BJ (cell line): ENCODE results near the gene LITAF. TPM values are rescaled to one million over a fixed set of nuclear protein-coding genes. Genes with fewer than 3 reads are reported as not detected.

Experiments
- CTCF ChIA-PET: fragments of 350-600 bp; formaldehyde crosslinking; extraction: SDS; loops from one replicate; lab custom pipeline; 2021; ENCODE audit warnings: antibody characterized with exemption, inconsistent platforms; lab: Yijun Ruan, JAX
- POLR2A ChIA-PET: fragments of 300-600 bp; sonication (Branson Sonifier 250); formaldehyde crosslinking; extraction: SDS; loops from one replicate; lab custom pipeline; 2021; ENCODE audit warnings: antibody characterized with exemption; lab: Charles Lee
- DNase-seq: peaks from one replicate; pipeline ENCODE4 v3.0.0-alpha.2; 2011; ENCODE audit warnings: low read depth
- H3K27me3 ChIP-seq: 2 replicates; pipeline ENCODE4 v1.6.0; 2011; ENCODE audit warnings: low read length; ENCODE audit not compliant: control insufficient read depth, insufficient read depth
- H3K36me3 ChIP-seq: 2 replicates; pipeline ENCODE4 v1.5.1; 2011; ENCODE audit warnings: low read length; ENCODE audit not compliant: control insufficient read depth, insufficient read depth
- H3K4me3 ChIP-seq: 2 replicates; pipeline ENCODE4 v1.5.1; 2011; ENCODE audit warnings: low read depth, mild to moderate bottlenecking, control low read depth, low read length
- CTCF ChIP-seq: IDR thresholded peaks from 2 replicates; pipeline ENCODE4 v1.5.1; 2011; ENCODE audit warnings: low read depth, mild to moderate bottlenecking, control low read depth, inconsistent platforms, low read length, moderate library complexity; ENCODE audit not compliant: insufficient read depth
- polyA plus RNA-seq: library from polyadenylated mRNA; depleted of rRNA; stranded (reverse); fragments of >200 nt; gene quantifications from 2 replicates; pipeline ENCODE4 v1.2.3, GENCODE V29; 2011

LITAF gene
- polyA plus RNA-seq, 1 experiment: 212 TPM

- no peak for TF ChIP-seq CTCF
- no peak for DNase-seq
- CTCF ChIA-PET: interaction anchor here (0.8 to 1.2 kb wide), 2 partner anchors 27 to 95 kb away, joined by 3 read pairs; no protein-coding TSS in a partner anchor
- H3K27me3 ChIP-seq: no peaks in the 10 kb centered on the region
- H3K4me3 ChIP-seq: no peak overlapping the region
- H3K36me3 ChIP-seq: no peaks in the 10 kb centered on the region
- POLR2A ChIA-PET: no interaction called here
Measured at GRCh38 chr16:11626657-11627291, 40.1 kb upstream of the LITAF start.

GRCh38 chr16:11625769-11626168 is 39.0 kb upstream of the LITAF start:
- POLR2A ChIA-PET: no interaction called here
- H3K27me3 ChIP-seq: no peaks in the 10 kb centered on the region
- H3K4me3 ChIP-seq: no peak overlapping the region
- no peaks in the 10 kb centered on the region for H3K36me3 ChIP-seq
- no peak for TF ChIP-seq CTCF
- DNase-seq: no peak
- CTCF ChIA-PET: interaction anchor here (0.8 kb wide), 1 partner anchor 26 kb away, joined by 3 read pairs; no protein-coding TSS in a partner anchor

GRCh38 chr16:11624636-11625607 is 38.2 kb upstream of the LITAF start:
- no peak for DNase-seq
- no peaks in the 10 kb centered on the region for H3K36me3 ChIP-seq
- ChIA-PET CTCF (no interaction called here), POLR2A (no interaction called here)
- no peaks in the 10 kb centered on the region for H3K27me3 ChIP-seq
- no peak overlapping the region for H3K4me3 ChIP-seq
- TF ChIP-seq CTCF: no peak

- no peak overlapping the region for H3K4me3 ChIP-seq
- no peak for DNase-seq
- TF ChIP-seq CTCF: no peak
- no peaks in the 10 kb centered on the region for H3K36me3 ChIP-seq
- POLR2A ChIA-PET: no interaction called here
- CTCF ChIA-PET: no interaction called here
- no peaks in the 10 kb centered on the region for H3K27me3 ChIP-seq
Measured at GRCh38 chr16:11624205-11624604, 37.5 kb upstream of the LITAF start.
